Upper lobe of left lung (tissue), 6 donors: ENCODE results near the gene NAA15. TPM values are rescaled to one million over a fixed set of nuclear protein-coding genes. Genes with fewer than 3 reads are reported as not detected.

Source experiments
- ATAC-seq, 2 donors: fragments of 200-7000 bp; cut with Tn5 transposase; one replicate each; pipeline ENCODE4 v1.9.1; 2022; ENCODE audit warnings: mild to moderate bottlenecking in 2 of 2, moderate library complexity in 2 of 2; ENCODE audit not compliant: low FRiP score in 2 of 2
- DNase-seq, 2 donors: peaks; one replicate each; pipeline ENCODE4 v3.0.0-alpha.2; 2019 to 2020
- H3K27ac ChIP-seq, 4 donors: fragments of 200-600 bp; sonication (generic); one replicate each; pipeline ENCODE4 v1.5.1; 2016 to 2019
- H3K27me3 ChIP-seq, 4 donors: fragments of 200-600 bp; sonication (generic); one replicate each; pipeline ENCODE4 v1.5.1; 2017 to 2019
- H3K36me3 ChIP-seq, 4 donors: fragments of 200-600 bp; sonication (generic); one replicate each; pipeline ENCODE4 v1.5.1; 2016 to 2019
- H3K4me1 ChIP-seq, 4 donors: fragments of 200-600 bp; sonication (generic); one replicate each; pipeline ENCODE4 v1.5.1; 2018 to 2019
- H3K4me3 ChIP-seq, 4 donors: fragments of 200-600 bp; sonication (generic); one replicate each; pipeline ENCODE4 v1.5.1; 2017 to 2019; ENCODE audit warnings: mild to moderate bottlenecking in 2 of 4, moderate library complexity in 1 of 4
- H3K9me3 ChIP-seq, 4 donors: fragments of 200-600 bp; sonication (generic); one replicate each; pipeline ENCODE4 v1.5.1; 2018 to 2019
- CTCF ChIP-seq, 6 experiments: fragments of 450-650 bp in 4 of 6; fragments of 200-600 bp in 2 of 6; sonication (generic) in 2 of 6; IDR thresholded peaks; one replicate each; pipeline ENCODE4 v1.5.1; 2016 to 2019; ENCODE audit warnings: antibody characterized with exemption in 6 of 6
- EP300 ChIP-seq, 4 donors: sonication (generic); formaldehyde crosslinking; IDR thresholded peaks; one replicate each; pipeline ENCODE4 v1.5.1; 2017; ENCODE audit warnings: antibody characterized with exemption in 4 of 4, control low read depth in 2 of 4
- POLR2A ChIP-seq, 4 donors: fragments of 450-650 bp; IDR thresholded peaks; one replicate each; pipeline ENCODE4 v1.5.1; 2016 to 2017; ENCODE audit warnings: antibody characterized with exemption in 4 of 4, mild to moderate bottlenecking in 2 of 4
- POLR2AphosphoS5 ChIP-seq, 2 donors: sonication (generic); formaldehyde crosslinking; IDR thresholded peaks; one replicate each; pipeline ENCODE4 v1.5.1; 2017; ENCODE audit warnings: antibody characterized with exemption in 2 of 2
- WGBS, 2 donors: methylation state at CpG; one replicate each; pipeline ENCODE4 v1.1.5; 2017 to 2018; 5-methylcytosine and 5-hydroxymethylcytosine counted together
- total RNA-seq, 6 donors: library from RNA; depleted of rRNA in 4 of 6; stranded (reverse); fragments of >200 nt in 4 of 6; gene quantifications; one replicate each; pipeline versions ENCODE4 v1.1.0 to v1.2.1, GENCODE V29; 2016 to 2021
- donor health status: DM: no; HTN: no; CAD: no; lungs with moderate emphysema.
- donor health status: DM: no; HTN: yes; CAD: no; lungs with severe emphysema.

The NAA15 gene
- total RNA-seq, 6 donors from 2014 or later = 11.0 to 37.7 (median 31.3) TPM

GRCh38 chr4:139275281-139275735, 26.0 kb upstream of the NAA15 start:
- no peak overlapping the region for H3K27ac ChIP-seq
- peaks cover 7 to 16% (median 13%) of the 10 kb centered on the region in 4 donors for H3K4me1 ChIP-seq
- no peaks in the 10 kb centered on the region for H3K9me3 ChIP-seq
- 95 to 97% methylated on average over 4 of the region's 4 CpGs for WGBS, 2 donors
- no peak for TF ChIP-seq POLR2AphosphoS5 (IDR thresholded peaks at IDR 0.05)
- no peak for TF ChIP-seq CTCF (IDR thresholded peaks at IDR 0.05)
- no peak for TF ChIP-seq EP300 (IDR thresholded peaks at IDR 0.05)
- TF ChIP-seq POLR2A (IDR thresholded peaks at IDR 0.05) = no peak
- H3K4me3 ChIP-seq = no peak overlapping the region
- ATAC-seq = no peak
- peaks cover 0 to 22% (median 6%) of the 10 kb centered on the region in 4 donors for H3K27me3 ChIP-seq
- DNase-seq = no peak
- H3K36me3 ChIP-seq = no peaks in the 10 kb centered on the region

GRCh38 chr4:139278485-139278884, 22.8 kb upstream of the NAA15 start:
- Histone ChIP-seq H3K4me3 (no peak overlapping the region), H3K27me3 (peaks cover 0 to 22% (median 6%) of the 10 kb centered on the region in 4 donors), H3K4me1 (peaks cover 7 to 18% (median 13%) of the 10 kb centered on the region in 4 donors), H3K27ac (no peak overlapping the region), H3K36me3 (no peaks in the 10 kb centered on the region), H3K9me3 (no peaks in the 10 kb centered on the region)
- ATAC-seq (no peak), DNase-seq (no peak)
- TF ChIP-seq POLR2A (IDR thresholded peaks at IDR 0.05) (no peak), CTCF (IDR thresholded peaks at IDR 0.05) (no peak), POLR2AphosphoS5 (IDR thresholded peaks at IDR 0.05) (no peak), EP300 (IDR thresholded peaks at IDR 0.05) (no peak)
- WGBS, 2 donors = 63 to 79% methylated on average over 16 of the region's 16 CpGs

DNA sequence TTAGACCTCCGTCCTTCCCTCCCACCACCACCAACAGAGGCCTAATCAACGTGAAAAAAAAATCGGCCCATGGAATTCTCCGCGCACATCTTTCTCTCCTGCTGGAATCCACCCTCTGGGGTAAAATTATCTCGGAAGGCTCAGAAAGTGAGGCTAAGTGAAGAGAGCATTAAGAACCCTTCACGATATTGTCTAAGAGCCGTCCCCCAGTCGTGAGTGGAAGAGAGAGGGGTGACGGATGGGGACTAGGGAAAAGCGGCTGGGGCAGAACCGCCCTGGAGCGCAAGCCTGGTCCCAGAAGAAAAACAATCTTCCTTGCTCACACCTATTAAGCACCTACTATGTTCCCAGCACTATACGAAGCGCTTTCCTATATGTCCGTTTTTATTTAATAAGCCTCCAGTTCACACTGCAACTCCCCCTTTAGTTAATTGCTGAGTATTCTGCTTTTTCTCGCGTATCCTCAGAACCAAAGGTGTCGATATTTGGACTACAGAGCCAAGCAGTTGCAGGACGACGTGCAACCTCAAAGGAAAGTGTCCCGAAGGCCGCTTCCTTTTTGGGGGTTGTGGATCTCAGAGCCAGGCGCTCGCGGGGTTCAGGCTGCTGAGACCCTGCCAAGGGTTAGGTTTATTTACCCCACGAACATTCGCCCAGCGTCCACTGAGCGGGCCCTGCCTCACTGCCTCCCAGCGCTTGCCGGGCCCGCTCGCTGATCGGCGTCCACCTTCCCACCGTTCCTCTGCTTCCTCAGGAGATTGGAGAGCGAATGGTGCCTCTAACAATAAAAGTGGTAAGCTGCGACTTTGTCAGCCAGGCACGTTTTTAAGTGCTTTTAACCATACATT, 22.2 kb upstream of the NAA15 start:
- peaks cover 7 to 18% (median 13%) of the 10 kb centered on the region in 4 donors for H3K4me1 ChIP-seq
- no peak overlapping the region for H3K27ac ChIP-seq
- peak overlapping the region in 3 of 4 donors; percentile 33 to 49 (median 47) for H3K4me3 ChIP-seq
- TF ChIP-seq CTCF (IDR thresholded peaks at IDR 0.05) = no peak
- no peak for TF ChIP-seq EP300 (IDR thresholded peaks at IDR 0.05)
- TF ChIP-seq POLR2AphosphoS5 (IDR thresholded peaks at IDR 0.05) = no peak
- no peak for TF ChIP-seq POLR2A (IDR thresholded peaks at IDR 0.05)
- no peaks in the 10 kb centered on the region for H3K9me3 ChIP-seq
- peak; percentile 71 for ATAC-seq
- H3K36me3 ChIP-seq = no peaks in the 10 kb centered on the region
- H3K27me3 ChIP-seq = peaks cover 0 to 22% (median 6%) of the 10 kb centered on the region in 4 donors
- peak in 1 of 2 donors; percentile 62 for DNase-seq
- WGBS, 2 donors = 17 to 19% methylated on average over 39 to 40 of the region's 40 CpGs

- peak in 1 of 2 donors; percentile 79 for ATAC-seq
- no peaks in the 10 kb centered on the region for H3K36me3 ChIP-seq
- WGBS, 2 donors = 17 to 34% methylated on average over 11 to 31 of the region's 51 CpGs
- TF ChIP-seq EP300 (IDR thresholded peaks at IDR 0.05) = no peak
- TF ChIP-seq POLR2A (IDR thresholded peaks at IDR 0.05) = no peak
- TF ChIP-seq CTCF (IDR thresholded peaks at IDR 0.05) = no peak
- TF ChIP-seq POLR2AphosphoS5 (IDR thresholded peaks at IDR 0.05) = no peak
- H3K27ac ChIP-seq = no peak within 1 kb of the TSS
- peak in 1 of 2 donors; percentile 87 for DNase-seq
- peaks cover 7 to 18% (median 13%) of the 10 kb centered on the region in 4 donors for H3K4me1 ChIP-seq
- H3K27me3 ChIP-seq = peaks cover 0 to 22% (median 6%) of the 10 kb centered on the region in 4 donors
- peaks cover 0 to 6% (median 0%) of the 10 kb centered on the region in 4 donors for H3K9me3 ChIP-seq
- H3K4me3 ChIP-seq = peak within 1 kb of the TSS in 3 of 4 donors; percentile 33 to 49 (median 47)
Measured at GRCh38 chr4:139279760-139280620, 21.3 kb upstream of the NAA15 start, which contains the start of gene MGARP. Gene MGARP, minus strand, starts transcription at chr4:139280225. Its CDS starts 67 bp downstream, at chr4:139280158.
